ENCODE data around the gene KPNA3.

DNA sequence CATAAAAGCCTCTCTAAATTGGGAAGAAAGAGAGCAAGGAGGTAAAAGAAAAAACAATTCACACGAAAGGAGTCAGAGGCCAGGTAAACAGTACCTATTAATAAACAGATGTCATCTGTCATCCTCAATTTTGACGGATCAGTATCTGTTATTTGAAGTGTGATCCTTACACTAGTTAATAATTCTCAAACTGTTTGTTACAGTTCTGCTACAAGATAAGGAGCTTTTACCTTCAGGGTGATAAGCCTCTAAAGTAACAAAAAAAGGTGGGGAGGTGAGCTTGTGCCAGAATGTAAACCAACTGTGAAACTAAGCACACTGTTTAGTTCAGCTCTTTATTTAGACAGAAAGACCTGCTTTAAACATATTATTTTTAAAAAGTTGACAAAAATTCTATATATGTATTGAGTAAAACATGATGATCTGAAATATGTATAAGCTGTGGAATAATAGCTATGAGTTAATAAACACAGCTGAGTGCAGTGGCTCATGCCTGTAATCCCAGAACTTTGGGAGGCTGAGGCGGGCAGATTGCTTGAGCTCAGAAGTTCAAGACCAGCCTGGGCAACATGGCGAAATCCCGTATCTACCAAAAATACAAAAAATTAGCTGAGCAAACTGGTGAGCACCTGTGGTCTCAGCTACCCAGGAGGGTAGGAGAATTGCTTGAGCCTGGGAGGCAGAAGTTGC is 52.8 kb downstream of the KPNA3 start:
- TF ChIP-seq, protein P1, sequence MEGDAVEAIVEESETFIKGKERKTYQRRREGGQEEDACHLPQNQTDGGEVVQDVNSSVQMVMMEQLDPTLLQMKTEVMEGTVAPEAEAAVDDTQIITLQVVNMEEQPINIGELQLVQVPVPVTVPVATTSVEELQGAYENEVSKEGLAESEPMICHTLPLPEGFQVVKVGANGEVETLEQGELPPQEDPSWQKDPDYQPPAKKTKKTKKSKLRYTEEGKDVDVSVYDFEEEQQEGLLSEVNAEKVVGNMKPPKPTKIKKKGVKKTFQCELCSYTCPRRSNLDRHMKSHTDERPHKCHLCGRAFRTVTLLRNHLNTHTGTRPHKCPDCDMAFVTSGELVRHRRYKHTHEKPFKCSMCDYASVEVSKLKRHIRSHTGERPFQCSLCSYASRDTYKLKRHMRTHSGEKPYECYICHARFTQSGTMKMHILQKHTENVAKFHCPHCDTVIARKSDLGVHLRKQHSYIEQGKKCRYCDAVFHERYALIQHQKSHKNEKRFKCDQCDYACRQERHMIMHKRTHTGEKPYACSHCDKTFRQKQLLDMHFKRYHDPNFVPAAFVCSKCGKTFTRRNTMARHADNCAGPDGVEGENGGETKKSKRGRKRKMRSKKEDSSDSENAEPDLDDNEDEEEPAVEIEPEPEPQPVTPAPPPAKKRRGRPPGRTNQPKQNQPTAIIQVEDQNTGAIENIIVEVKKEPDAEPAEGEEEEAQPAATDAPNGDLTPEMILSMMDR (IDR thresholded peaks at IDR 0.05; ENCODE audit: low read depth, low read length, missing input control) = no peak
- TF ChIP-seq GABPA (IDR thresholded peaks at IDR 0.05 in 1 of 2, conservative IDR thresholded peaks at IDR 0.05 in 1 of 2) (no peak), RAD21 (IDR thresholded peaks at IDR 0.05) (no peak), JUND (IDR thresholded peaks at IDR 0.05) (no peak), EGR1 (IDR thresholded peaks at IDR 0.05; ENCODE audit: low read depth in 2 of 2) (no peak), SP1 (IDR thresholded peaks at IDR 0.05) (no peak), TAF1 (conservative IDR thresholded peaks at IDR 0.05) (no peak), YY1 (IDR thresholded peaks at IDR 0.05) (no peak), FOXA1 (IDR thresholded peaks at IDR 0.05) (no peak), NR2F2 (IDR thresholded peaks at IDR 0.05) (no peak)
- TF ChIP-seq, protein P2, sequence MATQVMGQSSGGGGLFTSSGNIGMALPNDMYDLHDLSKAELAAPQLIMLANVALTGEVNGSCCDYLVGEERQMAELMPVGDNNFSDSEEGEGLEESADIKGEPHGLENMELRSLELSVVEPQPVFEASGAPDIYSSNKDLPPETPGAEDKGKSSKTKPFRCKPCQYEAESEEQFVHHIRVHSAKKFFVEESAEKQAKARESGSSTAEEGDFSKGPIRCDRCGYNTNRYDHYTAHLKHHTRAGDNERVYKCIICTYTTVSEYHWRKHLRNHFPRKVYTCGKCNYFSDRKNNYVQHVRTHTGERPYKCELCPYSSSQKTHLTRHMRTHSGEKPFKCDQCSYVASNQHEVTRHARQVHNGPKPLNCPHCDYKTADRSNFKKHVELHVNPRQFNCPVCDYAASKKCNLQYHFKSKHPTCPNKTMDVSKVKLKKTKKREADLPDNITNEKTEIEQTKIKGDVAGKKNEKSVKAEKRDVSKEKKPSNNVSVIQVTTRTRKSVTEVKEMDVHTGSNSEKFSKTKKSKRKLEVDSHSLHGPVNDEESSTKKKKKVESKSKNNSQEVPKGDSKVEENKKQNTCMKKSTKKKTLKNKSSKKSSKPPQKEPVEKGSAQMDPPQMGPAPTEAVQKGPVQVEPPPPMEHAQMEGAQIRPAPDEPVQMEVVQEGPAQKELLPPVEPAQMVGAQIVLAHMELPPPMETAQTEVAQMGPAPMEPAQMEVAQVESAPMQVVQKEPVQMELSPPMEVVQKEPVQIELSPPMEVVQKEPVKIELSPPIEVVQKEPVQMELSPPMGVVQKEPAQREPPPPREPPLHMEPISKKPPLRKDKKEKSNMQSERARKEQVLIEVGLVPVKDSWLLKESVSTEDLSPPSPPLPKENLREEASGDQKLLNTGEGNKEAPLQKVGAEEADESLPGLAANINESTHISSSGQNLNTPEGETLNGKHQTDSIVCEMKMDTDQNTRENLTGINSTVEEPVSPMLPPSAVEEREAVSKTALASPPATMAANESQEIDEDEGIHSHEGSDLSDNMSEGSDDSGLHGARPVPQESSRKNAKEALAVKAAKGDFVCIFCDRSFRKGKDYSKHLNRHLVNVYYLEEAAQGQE (IDR thresholded peaks at IDR 0.05) = no peak
- TF ChIP-seq, protein P3, sequence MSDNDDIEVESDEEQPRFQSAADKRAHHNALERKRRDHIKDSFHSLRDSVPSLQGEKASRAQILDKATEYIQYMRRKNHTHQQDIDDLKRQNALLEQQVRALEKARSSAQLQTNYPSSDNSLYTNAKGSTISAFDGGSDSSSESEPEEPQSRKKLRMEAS (IDR thresholded peaks at IDR 0.05) = no peak
- TF ChIP-seq, protein P4, sequence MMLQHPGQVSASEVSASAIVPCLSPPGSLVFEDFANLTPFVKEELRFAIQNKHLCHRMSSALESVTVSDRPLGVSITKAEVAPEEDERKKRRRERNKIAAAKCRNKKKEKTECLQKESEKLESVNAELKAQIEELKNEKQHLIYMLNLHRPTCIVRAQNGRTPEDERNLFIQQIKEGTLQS (IDR thresholded peaks at IDR 0.05) = no peak

Data from liver (tissue), 3 donors.